ENCODE measurements around the gene CCDC15. TPM values are rescaled to one million over a fixed set of nuclear protein-coding genes. Genes with fewer than 3 reads are reported as not detected.
A peak's percentile ranks its signal among the peaks of the same experiment; 100 is the strongest.

The CCDC15 gene
- total RNA-seq, 1 donor from 2014 or later = 1.8 TPM

DNA sequence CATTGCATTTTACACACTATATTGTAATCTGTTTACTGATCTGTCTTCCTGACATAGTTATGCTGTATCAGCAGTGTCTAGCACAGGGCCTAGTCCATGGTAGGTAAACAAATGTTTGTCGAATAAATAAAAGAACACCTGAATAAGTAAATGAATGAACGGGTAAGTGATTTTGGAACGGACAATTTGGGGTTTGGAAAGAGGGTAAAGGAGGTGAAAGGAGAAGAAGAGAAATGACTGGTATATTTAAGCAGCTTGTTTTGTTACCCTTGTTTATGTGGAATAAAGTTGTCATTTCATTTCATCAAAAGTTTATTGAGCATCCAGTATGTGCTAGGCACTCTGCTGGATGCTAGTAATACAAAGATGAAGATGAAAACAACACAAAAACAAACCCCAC, 35.1 kb upstream of the CCDC15 start, which contains the start of gene HEPN1:
Gene HEPN1 (plus strand): TSS at position 301 of the 400 bp plus-strand sequence.
- H3K9me3 Mint-ChIP-seq (ENCODE audit: unreplicated experiment) = peaks cover 11% of the 10 kb centered on the region
- DNase-seq (ENCODE audit: extremely low spot score, unreplicated experiment) = no peak
- no peak within 1 kb of the TSS for H3K4me3 Mint-ChIP-seq (ENCODE audit: unreplicated experiment)
- peaks cover 3% of the 10 kb centered on the region for H3K27me3 Mint-ChIP-seq (ENCODE audit: unreplicated experiment)
- no peaks in the 10 kb centered on the region for H3K36me3 Mint-ChIP-seq (ENCODE audit: unreplicated experiment)
- H3K27ac Mint-ChIP-seq (ENCODE audit: unreplicated experiment) = no peak within 1 kb of the TSS
- H3K4me1 Mint-ChIP-seq (ENCODE audit: unreplicated experiment) = peaks cover 4% of the 10 kb centered on the region
- TF ChIP-seq, protein P1, sequence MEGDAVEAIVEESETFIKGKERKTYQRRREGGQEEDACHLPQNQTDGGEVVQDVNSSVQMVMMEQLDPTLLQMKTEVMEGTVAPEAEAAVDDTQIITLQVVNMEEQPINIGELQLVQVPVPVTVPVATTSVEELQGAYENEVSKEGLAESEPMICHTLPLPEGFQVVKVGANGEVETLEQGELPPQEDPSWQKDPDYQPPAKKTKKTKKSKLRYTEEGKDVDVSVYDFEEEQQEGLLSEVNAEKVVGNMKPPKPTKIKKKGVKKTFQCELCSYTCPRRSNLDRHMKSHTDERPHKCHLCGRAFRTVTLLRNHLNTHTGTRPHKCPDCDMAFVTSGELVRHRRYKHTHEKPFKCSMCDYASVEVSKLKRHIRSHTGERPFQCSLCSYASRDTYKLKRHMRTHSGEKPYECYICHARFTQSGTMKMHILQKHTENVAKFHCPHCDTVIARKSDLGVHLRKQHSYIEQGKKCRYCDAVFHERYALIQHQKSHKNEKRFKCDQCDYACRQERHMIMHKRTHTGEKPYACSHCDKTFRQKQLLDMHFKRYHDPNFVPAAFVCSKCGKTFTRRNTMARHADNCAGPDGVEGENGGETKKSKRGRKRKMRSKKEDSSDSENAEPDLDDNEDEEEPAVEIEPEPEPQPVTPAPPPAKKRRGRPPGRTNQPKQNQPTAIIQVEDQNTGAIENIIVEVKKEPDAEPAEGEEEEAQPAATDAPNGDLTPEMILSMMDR (IDR thresholded peaks at IDR 0.05) = no peak

- peaks cover 7% of the 10 kb centered on the region for H3K9me3 Mint-ChIP-seq (ENCODE audit: unreplicated experiment)
- TF ChIP-seq, protein P1 (IDR thresholded peaks at IDR 0.05) = no peak
- H3K27ac Mint-ChIP-seq (ENCODE audit: unreplicated experiment) = no peak overlapping the region
- no peak for DNase-seq (ENCODE audit: extremely low spot score, unreplicated experiment)
- H3K4me1 Mint-ChIP-seq (ENCODE audit: unreplicated experiment) = peaks cover 4% of the 10 kb centered on the region
- no peak overlapping the region for H3K4me3 Mint-ChIP-seq (ENCODE audit: unreplicated experiment)
- H3K36me3 Mint-ChIP-seq (ENCODE audit: unreplicated experiment) = no peaks in the 10 kb centered on the region
- H3K27me3 Mint-ChIP-seq (ENCODE audit: unreplicated experiment) = peaks cover 3% of the 10 kb centered on the region
Measured at GRCh38 chr11:124919898-124920297, 34.1 kb upstream of the CCDC15 start.

GRCh38 chr11:124920356-124920755, 33.6 kb upstream of the CCDC15 start:
- peak overlapping the region; percentile 13 for H3K27ac Mint-ChIP-seq (ENCODE audit: unreplicated experiment)
- peaks cover 3% of the 10 kb centered on the region for H3K9me3 Mint-ChIP-seq (ENCODE audit: unreplicated experiment)
- peaks cover 3% of the 10 kb centered on the region for H3K27me3 Mint-ChIP-seq (ENCODE audit: unreplicated experiment)
- peak overlapping the region; percentile 69 for H3K4me3 Mint-ChIP-seq (ENCODE audit: unreplicated experiment)
- TF ChIP-seq, protein P1 (IDR thresholded peaks at IDR 0.05) = no peak
- H3K36me3 Mint-ChIP-seq (ENCODE audit: unreplicated experiment) = no peaks in the 10 kb centered on the region
- H3K4me1 Mint-ChIP-seq (ENCODE audit: unreplicated experiment) = peaks cover 4% of the 10 kb centered on the region
- DNase-seq (ENCODE audit: extremely low spot score, unreplicated experiment) = peak; percentile 42

DNA sequence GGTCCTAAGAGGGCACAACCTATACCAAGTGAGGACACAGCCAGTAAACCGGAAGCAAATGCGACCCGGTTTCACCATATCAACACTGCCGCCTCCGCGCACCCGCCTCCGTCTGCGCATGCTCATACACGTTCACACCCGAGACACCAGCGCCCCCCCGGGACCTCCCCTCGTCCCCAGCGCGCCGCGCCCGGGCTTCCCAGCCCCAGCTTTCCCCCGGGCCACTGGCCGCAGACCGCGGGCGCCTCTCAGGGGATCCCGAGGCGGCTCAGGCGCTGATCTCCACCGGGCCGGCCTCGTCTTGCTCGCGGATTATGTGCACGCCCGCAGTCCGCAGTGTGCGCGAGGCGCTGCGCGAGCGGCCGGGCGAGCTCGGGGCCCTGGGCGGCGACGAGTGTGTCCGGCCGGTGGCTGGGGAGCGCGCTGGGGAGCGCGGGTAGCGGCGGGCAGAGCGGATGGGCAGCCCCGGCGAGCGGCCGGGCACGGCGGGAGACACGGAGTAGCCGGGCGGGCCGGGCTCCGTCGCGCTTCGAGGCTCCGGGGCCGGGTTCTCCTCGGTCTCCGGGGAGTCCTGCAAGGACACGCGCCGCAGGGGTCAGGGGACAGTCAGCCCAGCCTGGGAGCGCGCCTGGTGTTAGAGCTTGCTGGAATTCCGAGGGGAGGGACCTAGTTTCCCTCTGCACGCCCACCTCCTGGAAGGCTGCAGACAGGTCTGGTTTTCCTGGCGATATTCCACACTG, 33.0 kb upstream of the CCDC15 start:
- TF ChIP-seq, protein P1 (IDR thresholded peaks at IDR 0.05) = no peak
- Mint-ChIP-seq H3K27ac (ENCODE audit: unreplicated experiment) (peak overlapping the region; percentile 13), H3K27me3 (ENCODE audit: unreplicated experiment) (peaks cover 3% of the 10 kb centered on the region), H3K4me1 (ENCODE audit: unreplicated experiment) (peaks cover 4% of the 10 kb centered on the region), H3K36me3 (ENCODE audit: unreplicated experiment) (no peaks in the 10 kb centered on the region), H3K9me3 (ENCODE audit: unreplicated experiment) (no peaks in the 10 kb centered on the region), H3K4me3 (ENCODE audit: unreplicated experiment) (peak overlapping the region; percentile 69)
- peak; percentile 93 for DNase-seq (ENCODE audit: extremely low spot score, unreplicated experiment)

- Mint-ChIP-seq H3K36me3 (ENCODE audit: unreplicated experiment) (no peaks in the 10 kb centered on the region), H3K4me3 (ENCODE audit: unreplicated experiment) (no peak overlapping the region), H3K9me3 (ENCODE audit: unreplicated experiment) (no peaks in the 10 kb centered on the region), H3K4me1 (ENCODE audit: unreplicated experiment) (peaks cover 4% of the 10 kb centered on the region), H3K27ac (ENCODE audit: unreplicated experiment) (no peak overlapping the region), H3K27me3 (ENCODE audit: unreplicated experiment) (peaks cover 3% of the 10 kb centered on the region)
- DNase-seq (ENCODE audit: extremely low spot score, unreplicated experiment) = no peak
- TF ChIP-seq, protein P1 (IDR thresholded peaks at IDR 0.05) = no peak
Measured at GRCh38 chr11:124922831-124923230, 31.2 kb upstream of the CCDC15 start.
